22Rv1 (cell line): ENCODE measurements around the gene OSTF1.

Experiments used
- CTCF ChIP-seq: fragments of 450-650 bp; IDR thresholded peaks from 2 replicates; pipeline ENCODE4 v1.5.1; 2017; ENCODE audit warnings: mild to moderate bottlenecking
- ZFX ChIP-seq: fragments of 450-650 bp; IDR thresholded peaks from 2 replicates; pipeline ENCODE4 v1.6.1; 2017; ENCODE audit warnings: antibody characterized with exemption, borderline replicate concordance

GRCh38 chr9:75051285-75051684 lies 37.0 kb upstream of the OSTF1 start:
- TF ChIP-seq CTCF (no peak), ZFX (no peak)
